GM10266 (cell line): ENCODE results near the gene TMEM132A.
"Not testable (repeated sequence)": the region's sequence is repeated elsewhere in the genome, so short reads cannot be mapped to it uniquely, and the experiment has no call there.

ENCODE experiments used
- DNase-seq: peaks from one replicate; pipeline ENCODE4 v3.0.0; 2012; ENCODE audit errors: extremely low spot score
- CTCF ChIP-seq: IDR thresholded peaks from 2 replicates; pipeline ENCODE4 v1.5.1; 2012; ENCODE audit warnings: mild to moderate bottlenecking, low read depth; ENCODE audit not compliant: control insufficient read depth, insufficient read depth; ENCODE audit errors: missing control alignments

The TMEM132A gene

GRCh38 chr11:60906132-60906972, 17.9 kb upstream of the TMEM132A start, which contains the start of gene PRPF19:
PRPF19 (minus strand) TSS chr11:60906585; CDS start chr11:60906382, 203 bp downstream.
- peak; percentile 98 for DNase-seq
- TF ChIP-seq CTCF = no peak

- no peak for DNase-seq
- no peak for TF ChIP-seq CTCF
Measured at GRCh38 chr11:60908803-60909202, 15.5 kb upstream of the TMEM132A start.

- not testable (repeated sequence) for DNase-seq
Measured at GRCh38 chr11:60909680-60910280, 14.5 kb upstream of the TMEM132A start.

- TF ChIP-seq CTCF = no peak
- DNase-seq = peak; percentile 80
Measured at GRCh38 chr11:60910281-60910687, 14.0 kb upstream of the TMEM132A start.

GRCh38 chr11:60910711-60911380, 13.4 kb upstream of the TMEM132A start:
- DNase-seq = peak; percentile 29
- no peak for TF ChIP-seq CTCF

- no peak for DNase-seq
- no peak for TF ChIP-seq CTCF
Measured at GRCh38 chr11:60912223-60912850, 11.9 kb upstream of the TMEM132A start.

GRCh38 chr11:60912851-60913528, 11.3 kb upstream of the TMEM132A start:
- DNase-seq = no peak
- TF ChIP-seq CTCF = no peak
